ENCODE data around the gene COL1A2. TPM values are rescaled to one million over a fixed set of nuclear protein-coding genes. Genes with fewer than 3 reads are reported as not detected.

The COL1A2 gene
- total RNA-seq, result 2,449 and 6,824 TPM in 2 replicates

DNA sequence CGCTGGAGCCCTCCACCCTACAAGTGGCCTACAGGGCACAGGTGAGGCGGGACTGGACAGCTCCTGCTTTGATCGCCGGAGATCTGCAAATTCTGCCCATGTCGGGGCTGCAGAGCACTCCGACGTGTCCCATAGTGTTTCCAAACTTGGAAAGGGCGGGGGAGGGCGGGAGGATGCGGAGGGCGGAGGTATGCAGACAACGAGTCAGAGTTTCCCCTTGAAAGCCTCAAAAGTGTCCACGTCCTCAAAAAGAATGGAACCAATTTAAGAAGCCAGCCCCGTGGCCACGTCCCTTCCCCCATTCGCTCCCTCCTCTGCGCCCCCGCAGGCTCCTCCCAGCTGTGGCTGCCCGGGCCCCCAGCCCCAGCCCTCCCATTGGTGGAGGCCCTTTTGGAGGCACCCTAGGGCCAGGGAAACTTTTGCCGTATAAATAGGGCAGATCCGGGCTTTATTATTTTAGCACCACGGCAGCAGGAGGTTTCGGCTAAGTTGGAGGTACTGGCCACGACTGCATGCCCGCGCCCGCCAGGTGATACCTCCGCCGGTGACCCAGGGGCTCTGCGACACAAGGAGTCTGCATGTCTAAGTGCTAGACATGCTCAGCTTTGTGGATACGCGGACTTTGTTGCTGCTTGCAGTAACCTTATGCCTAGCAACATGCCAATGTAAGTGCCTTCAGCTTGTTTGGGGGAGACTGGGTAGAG lies at the start of gene COL1A2:
Gene COL1A2 (plus strand): TSS at position 459 of the 704 bp plus-strand sequence. CDS start 137 bp downstream, at position 596.

Other genes with a start within 250 kb of the COL1A2 start
- 15.7 and 16.8 TPM in 2 replicates for gene CASD1, start 114.9 kb downstream of the COL1A2 start, total RNA-seq

All from placental epithelial cell (primary cell).